Endothelial cell (in vitro differentiated cells): ENCODE measurements around the gene CKS2. TPM values are rescaled to one million over a fixed set of nuclear protein-coding genes. Genes with fewer than 3 reads are reported as not detected.
"Not testable (repeated sequence)": the region's sequence is repeated elsewhere in the genome, so short reads cannot be mapped to it uniquely, and the experiment has no call there.

ENCODE experiments used
- DNase-seq: peaks from one replicate; pipeline ENCODE4 v3.0.0; 2021; ENCODE audit warnings: low spot score
- H3K27ac Mint-ChIP-seq: one replicate; pipeline ENCODE4 v1.8.0; 2021; ENCODE audit warnings: mixed read lengths, inconsistent platforms; ENCODE audit not compliant: unreplicated experiment
- H3K27me3 Mint-ChIP-seq: one replicate; pipeline ENCODE4 v1.8.0; 2021; ENCODE audit warnings: mild to moderate bottlenecking, moderate library complexity, mixed read lengths, inconsistent platforms; ENCODE audit not compliant: unreplicated experiment
- H3K36me3 Mint-ChIP-seq: one replicate; pipeline ENCODE4 v1.8.0; 2021; ENCODE audit warnings: mild to moderate bottlenecking, low read depth, mixed read lengths, inconsistent platforms; ENCODE audit not compliant: unreplicated experiment
- H3K4me1 Mint-ChIP-seq: one replicate; pipeline ENCODE4 v1.8.0; 2021; ENCODE audit warnings: mild to moderate bottlenecking, mixed read lengths, inconsistent platforms; ENCODE audit not compliant: unreplicated experiment
- H3K4me3 Mint-ChIP-seq: one replicate; pipeline ENCODE4 v1.8.0; 2021; ENCODE audit warnings: mild to moderate bottlenecking, mixed read lengths, inconsistent platforms; ENCODE audit not compliant: unreplicated experiment
- H3K9me3 Mint-ChIP-seq: one replicate; pipeline ENCODE4 v1.8.0; 2021; ENCODE audit warnings: mixed read lengths, inconsistent platforms; ENCODE audit not compliant: unreplicated experiment
- long read RNA-seq: library from polyadenylated mRNA; unstranded; transcript quantifications from one replicate; pipeline ENCODE4 v2.0.0, GENCODE V29; 2020; ENCODE audit not compliant: unreplicated experiment
- total RNA-seq: library from RNA; stranded (reverse); fragmentation: NEBNext Ultra II Directional; extraction: Animal tissue kit (Norgen Biotek cat#: 25700); gene quantifications from one replicate; pipeline ENCODE4 v1.2.1, GENCODE V29; 2021; ENCODE audit not compliant: unreplicated experiment
- TF ChIP-seq, protein P1 (sequence below): fragments of 200-600 bp; sonication (generic); IDR thresholded peaks from one replicate; pipeline ENCODE4 v1.5.0; 2021; ENCODE audit warnings: antibody characterized with exemption; ENCODE audit not compliant: unreplicated experiment

The CKS2 gene
- total RNA-seq: 49.2 TPM
- long read RNA-seq, transcript CKS2-201 (3 exons, 613 nt): major isoform, 26 of 26 reads
- long read RNA-seq, partial matches to known transcripts: 0 of 26 reads
- long read RNA-seq, other reads (novel, unspliced or antisense): 0 of 26 reads

DNA sequence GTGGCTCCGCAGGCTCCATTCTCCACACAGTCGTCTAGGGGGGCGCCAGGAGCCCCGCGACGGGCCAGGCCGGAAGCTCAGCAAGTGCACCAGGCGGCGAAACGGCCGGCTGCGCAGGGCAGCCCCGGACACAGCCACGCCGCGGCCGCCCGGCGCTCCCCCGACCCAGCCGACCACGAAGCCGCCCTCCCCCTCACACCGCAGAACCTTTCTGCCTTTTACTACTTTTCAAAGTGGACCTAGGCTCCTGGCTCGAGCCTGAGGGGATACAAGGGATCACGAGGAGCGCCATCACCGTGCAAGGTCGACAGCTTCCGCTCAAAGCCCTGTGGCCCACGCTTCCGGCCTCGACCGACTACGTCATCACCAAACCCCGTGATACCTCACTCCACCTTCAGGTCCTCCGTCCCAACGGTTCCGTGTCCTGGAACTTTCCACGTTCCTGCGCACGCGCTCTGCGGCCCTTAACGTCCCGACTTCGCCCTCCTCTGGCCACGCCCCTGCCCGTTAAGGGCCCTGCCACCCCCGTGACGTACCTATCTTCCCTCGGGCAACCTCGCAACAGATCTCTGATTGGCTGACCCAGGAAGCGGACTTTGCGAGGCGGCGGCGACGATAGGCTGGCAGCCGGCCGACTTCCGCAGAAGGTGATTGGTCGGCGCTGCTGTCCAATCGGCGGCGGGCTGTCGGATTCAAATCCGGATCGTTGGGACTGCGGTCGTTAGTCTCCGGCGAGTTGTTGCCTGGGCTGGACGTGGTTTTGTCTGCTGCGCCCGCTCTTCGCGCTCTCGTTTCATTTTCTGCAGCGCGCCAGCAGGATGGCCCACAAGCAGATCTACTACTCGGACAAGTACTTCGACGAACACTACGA, at the start of gene CKS2:
Gene CKS2 (plus strand): TSS at position 721 of the 871 bp plus-strand sequence. CDS start 98 bp downstream, at position 819.
- DNase-seq: peak; percentile 99
- Mint-ChIP-seq H3K27ac (peak within 1 kb of the TSS; percentile 99), H3K36me3 (no peaks in the 10 kb centered on the region), H3K27me3 (peaks cover 11% of the 10 kb centered on the region), H3K4me1 (peaks cover 17% of the 10 kb centered on the region), H3K4me3 (peak within 1 kb of the TSS; percentile 96), H3K9me3 (no peaks in the 10 kb centered on the region)
- TF ChIP-seq, protein P1, sequence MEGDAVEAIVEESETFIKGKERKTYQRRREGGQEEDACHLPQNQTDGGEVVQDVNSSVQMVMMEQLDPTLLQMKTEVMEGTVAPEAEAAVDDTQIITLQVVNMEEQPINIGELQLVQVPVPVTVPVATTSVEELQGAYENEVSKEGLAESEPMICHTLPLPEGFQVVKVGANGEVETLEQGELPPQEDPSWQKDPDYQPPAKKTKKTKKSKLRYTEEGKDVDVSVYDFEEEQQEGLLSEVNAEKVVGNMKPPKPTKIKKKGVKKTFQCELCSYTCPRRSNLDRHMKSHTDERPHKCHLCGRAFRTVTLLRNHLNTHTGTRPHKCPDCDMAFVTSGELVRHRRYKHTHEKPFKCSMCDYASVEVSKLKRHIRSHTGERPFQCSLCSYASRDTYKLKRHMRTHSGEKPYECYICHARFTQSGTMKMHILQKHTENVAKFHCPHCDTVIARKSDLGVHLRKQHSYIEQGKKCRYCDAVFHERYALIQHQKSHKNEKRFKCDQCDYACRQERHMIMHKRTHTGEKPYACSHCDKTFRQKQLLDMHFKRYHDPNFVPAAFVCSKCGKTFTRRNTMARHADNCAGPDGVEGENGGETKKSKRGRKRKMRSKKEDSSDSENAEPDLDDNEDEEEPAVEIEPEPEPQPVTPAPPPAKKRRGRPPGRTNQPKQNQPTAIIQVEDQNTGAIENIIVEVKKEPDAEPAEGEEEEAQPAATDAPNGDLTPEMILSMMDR: no peak

DNA sequence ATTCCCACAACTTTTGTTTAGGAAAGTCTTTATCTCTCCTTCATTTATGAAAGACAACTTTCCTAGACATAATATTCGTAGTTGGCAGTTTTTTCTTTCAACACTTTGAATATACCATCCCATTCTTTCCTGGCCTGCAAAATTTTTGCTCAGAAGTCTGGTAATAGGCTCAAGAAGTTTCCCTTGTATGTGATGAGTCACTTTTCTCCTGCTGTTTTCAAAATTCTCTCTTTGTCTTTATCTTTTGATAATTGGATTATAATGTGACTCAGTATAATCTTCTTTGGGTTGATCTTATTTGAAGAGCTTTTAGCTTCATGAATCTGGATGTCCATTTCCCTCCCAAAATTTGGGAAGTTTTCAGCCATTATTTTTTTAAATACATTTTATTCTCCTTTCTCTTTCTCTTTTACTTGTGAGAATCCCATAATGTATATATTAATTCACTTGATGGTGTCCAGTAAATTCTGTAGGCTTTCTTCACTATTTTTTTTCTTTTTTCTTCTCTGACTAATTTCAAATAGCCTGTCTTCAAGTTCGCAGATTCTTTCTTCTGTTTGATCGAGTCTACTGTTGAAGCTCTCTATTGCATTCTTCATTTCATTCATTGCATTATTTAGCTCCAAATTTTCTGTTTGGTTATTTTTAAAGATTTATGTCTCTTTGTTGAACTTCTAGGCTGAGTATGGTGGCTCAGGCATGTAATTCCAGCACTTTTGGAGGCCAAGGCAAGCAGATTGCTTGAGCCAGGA, 37.3 kb upstream of the CKS2 start:
- DNase-seq: no peak
- Mint-ChIP-seq H3K27me3 (no peaks in the 10 kb centered on the region), H3K9me3 (no peaks in the 10 kb centered on the region)

DNA sequence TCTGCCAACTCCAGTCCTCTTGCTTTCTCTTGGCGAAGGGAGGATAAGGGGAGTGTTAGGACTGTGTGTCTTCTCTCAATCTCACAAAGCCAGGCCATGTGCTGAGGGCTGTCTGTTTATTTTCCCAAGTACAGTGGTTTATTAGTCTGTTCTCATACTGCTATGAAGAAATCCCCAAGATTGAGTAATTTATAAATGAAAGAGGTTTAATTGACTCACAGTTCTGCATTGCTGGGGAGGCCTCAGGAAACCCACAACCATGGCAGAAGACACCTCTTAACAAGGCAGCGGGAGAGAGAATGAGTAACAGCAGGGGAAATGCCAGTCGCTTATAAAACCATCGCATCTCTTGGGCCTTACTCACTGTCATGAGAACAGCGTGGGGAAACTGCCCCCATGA, 36.2 kb upstream of the CKS2 start:
- TF ChIP-seq, protein P1: no peak
- Mint-ChIP-seq H3K9me3 (no peaks in the 10 kb centered on the region), H3K27ac (no peak overlapping the region)

More for the DNA sequence above, 37.3 kb upstream of the CKS2 start:
- H3K27ac Mint-ChIP-seq: no peak overlapping the region
- H3K4me3 Mint-ChIP-seq: no peak overlapping the region
- TF ChIP-seq, protein P1: no peak
- peaks cover 16% of the 10 kb centered on the region for H3K36me3 Mint-ChIP-seq
- no peaks in the 10 kb centered on the region for H3K4me1 Mint-ChIP-seq

DNA sequence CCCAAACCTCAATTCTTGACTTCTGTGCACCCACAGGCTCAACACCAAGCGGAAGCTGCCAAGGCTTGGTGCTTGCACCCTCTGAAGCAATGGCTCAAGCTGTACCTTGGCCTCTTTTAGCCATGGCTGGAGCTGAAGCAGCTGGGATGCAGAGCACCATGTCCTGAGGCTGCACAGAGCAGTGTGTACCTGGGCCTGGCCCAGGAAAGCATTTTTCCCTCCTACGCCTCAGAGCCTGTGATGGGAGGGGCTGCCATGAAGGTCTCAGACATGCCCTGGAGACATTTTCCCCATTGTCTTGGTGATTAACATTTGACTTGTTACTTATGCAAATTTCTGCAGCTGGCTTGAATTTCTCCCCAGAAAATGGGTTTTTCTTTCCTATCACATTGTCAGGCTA, 35.0 kb upstream of the CKS2 start:
- H3K4me1 Mint-ChIP-seq, H3K27ac Mint-ChIP-seq, H3K9me3 Mint-ChIP-seq, DNase-seq, H3K27me3 Mint-ChIP-seq: not testable (repeated sequence)
- peaks cover 16% of the 10 kb centered on the region for H3K36me3 Mint-ChIP-seq
- peak overlapping the region; percentile 13 for H3K4me3 Mint-ChIP-seq

More for the DNA sequence above, 36.2 kb upstream of the CKS2 start:
- Mint-ChIP-seq H3K4me3 (no peak overlapping the region), H3K27me3 (no peaks in the 10 kb centered on the region), H3K36me3 (peaks cover 16% of the 10 kb centered on the region), H3K4me1 (no peaks in the 10 kb centered on the region)
- DNase-seq: no peak

DNA sequence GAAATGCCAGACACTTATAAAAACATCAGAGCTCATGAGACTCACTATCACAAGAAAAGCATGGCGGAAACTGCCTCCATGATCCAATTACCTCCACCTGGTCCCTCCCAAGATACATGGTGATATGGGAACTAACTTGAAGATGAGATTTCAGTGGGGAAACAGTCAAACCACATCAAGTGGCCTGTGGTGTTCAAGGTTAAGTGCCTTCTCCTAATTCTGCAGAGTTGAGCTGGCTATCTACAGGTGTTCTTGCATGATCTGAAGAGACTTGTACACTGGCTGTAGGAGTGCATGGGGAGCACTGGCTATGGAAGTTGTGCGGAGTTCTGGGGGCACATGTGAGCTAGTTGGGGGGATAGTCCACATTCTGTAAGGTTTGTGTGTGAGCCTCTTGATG, 34.0 kb upstream of the CKS2 start:
- Mint-ChIP-seq H3K36me3 (peaks cover 16% of the 10 kb centered on the region), H3K9me3 (no peaks in the 10 kb centered on the region), H3K27me3 (no peaks in the 10 kb centered on the region), H3K4me1 (no peaks in the 10 kb centered on the region), H3K27ac (no peak overlapping the region), H3K4me3 (no peak overlapping the region)
- TF ChIP-seq, protein P1: no peak
- no peak for DNase-seq
